ENCODE measurements around the gene NPM3.
"Not testable (repeated sequence)": the region's sequence is repeated elsewhere in the genome, so short reads cannot be mapped to it uniquely, and the experiment has no call there.

NPM3 gene

DNA sequence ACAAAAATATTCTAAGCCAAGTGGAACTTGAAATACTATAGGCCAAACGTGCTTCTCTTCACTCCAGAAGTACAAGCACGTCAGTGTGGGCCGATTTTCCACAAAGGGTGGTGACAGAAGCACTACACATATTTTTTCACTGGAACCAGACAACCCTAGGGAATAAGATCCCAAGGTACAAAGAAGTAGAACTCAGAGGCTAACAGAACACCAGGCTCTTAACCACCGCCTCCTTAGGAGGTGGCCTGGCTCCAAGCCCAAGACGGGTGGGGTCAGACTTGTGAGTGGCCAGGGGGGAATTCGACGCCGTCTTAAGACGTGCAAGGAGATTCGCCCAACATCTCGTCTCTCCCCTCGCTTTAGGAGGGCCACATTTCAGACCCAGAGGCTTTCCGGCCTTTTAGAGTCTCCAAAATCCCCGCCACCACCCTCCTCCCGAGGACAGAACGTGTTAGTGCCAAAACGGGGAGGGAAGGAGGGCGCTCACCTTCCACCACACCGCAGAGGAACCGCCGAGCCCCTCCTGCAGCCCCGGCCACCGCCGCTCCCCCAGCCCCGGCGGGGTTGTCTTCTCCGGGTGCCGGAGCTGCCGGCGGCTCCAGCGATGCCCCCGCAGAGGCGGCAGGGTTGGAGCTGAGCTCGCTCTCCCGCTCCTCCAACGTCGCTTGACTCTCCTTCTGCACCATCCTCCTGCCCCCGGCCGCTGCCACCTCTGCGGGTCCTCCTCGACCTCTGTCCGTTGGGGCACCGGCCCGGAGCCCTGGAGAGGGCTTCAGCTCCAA lies 34.3 kb upstream of the NPM3 start:
- H3K36me3 Mint-ChIP-seq (ENCODE audit: low read depth) = peaks cover 35% of the 10 kb centered on the region
- peak overlapping the region; percentile 90 for H3K4me3 Mint-ChIP-seq
- peak overlapping the region; percentile 98 for H3K27ac Mint-ChIP-seq
- H3K9me3 Mint-ChIP-seq = no peaks in the 10 kb centered on the region
- H3K27me3 Mint-ChIP-seq = no peaks in the 10 kb centered on the region
- peaks cover 56% of the 10 kb centered on the region for H3K4me1 Mint-ChIP-seq (ENCODE audit: low read depth)

DNA sequence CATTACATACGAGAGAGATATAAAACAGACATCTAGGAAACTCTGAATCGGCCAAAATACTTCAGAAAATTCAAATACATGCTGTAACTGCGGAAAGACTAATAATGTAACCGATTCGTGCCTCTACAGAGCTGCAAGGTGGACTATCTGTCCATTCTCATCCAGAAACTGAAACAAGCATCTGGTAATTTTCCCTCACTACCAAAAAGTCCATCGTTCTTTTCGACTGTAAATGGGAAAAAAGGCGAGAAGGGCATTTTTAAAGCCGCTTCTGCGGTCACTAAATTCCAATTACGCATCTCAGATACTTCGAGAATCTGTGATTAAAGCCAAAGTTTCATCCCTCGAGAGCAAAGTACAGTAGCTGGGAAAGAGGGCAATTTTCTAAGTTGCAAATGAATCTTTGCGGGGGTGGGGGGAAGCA lies 33.7 kb upstream of the NPM3 start:
- H3K9me3 Mint-ChIP-seq = no peaks in the 10 kb centered on the region
- peaks cover 39% of the 10 kb centered on the region for H3K36me3 Mint-ChIP-seq (ENCODE audit: low read depth)
- H3K4me3 Mint-ChIP-seq = peak overlapping the region; percentile 90
- H3K27ac Mint-ChIP-seq = peak overlapping the region; percentile 98
- peaks cover 58% of the 10 kb centered on the region for H3K4me1 Mint-ChIP-seq (ENCODE audit: low read depth)
- no peaks in the 10 kb centered on the region for H3K27me3 Mint-ChIP-seq

DNA sequence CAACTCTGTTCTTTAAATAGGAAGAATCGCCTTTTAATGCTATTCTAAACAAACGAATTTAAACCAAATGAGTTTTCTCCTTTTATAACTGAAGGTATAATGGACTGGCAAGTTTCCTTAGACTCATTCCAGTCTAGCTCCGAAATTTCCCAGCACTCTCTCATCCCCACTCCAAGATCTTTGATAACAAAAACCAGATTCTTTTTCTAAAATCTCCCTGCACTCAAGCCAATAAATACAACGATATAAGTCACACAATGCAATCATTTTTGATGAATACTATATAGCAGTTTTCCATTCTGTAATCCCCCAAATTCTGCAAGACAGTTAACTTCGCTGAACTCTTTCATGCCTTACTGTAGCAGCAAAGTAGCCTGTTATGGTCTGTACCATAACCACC lies 33.1 kb upstream of the NPM3 start:
- Mint-ChIP-seq H3K27me3 (no peaks in the 10 kb centered on the region), H3K9me3 (no peaks in the 10 kb centered on the region), H3K36me3 (ENCODE audit: low read depth) (peaks cover 44% of the 10 kb centered on the region), H3K27ac (peak overlapping the region; percentile 98), H3K4me1 (ENCODE audit: low read depth) (peaks cover 59% of the 10 kb centered on the region), H3K4me3 (peak overlapping the region; percentile 90)

DNA sequence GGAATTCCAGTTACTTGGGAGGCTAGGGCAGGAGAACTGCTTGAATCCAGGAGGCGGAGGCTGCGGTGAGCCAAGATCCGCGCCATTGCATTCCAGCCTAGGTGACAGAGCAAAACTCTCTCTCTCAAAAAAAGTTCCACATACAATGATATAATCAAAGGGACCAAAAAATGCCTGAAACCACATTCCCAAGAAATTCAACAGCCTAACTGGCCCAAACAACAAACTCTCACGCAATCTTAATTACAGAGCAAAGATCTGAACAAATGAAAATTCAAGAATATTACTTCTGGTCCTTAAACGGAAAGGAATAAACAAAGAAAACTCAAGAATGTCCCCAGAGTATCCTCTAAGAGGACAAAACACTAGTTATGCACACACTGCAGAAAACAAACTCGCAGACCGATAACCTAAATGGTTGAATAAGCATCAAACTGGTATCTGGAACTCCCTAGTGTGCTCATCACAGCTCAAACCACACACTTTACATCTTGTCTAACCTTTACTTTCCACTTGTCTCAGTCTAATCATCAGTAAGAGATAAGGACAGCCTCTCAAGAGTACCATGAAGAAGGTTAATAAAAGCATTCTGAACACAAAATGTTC lies 31.3 kb upstream of the NPM3 start:
- Mint-ChIP-seq H3K27me3 (no peaks in the 10 kb centered on the region), H3K36me3 (ENCODE audit: low read depth) (peaks cover 53% of the 10 kb centered on the region), H3K4me3 (peak overlapping the region; percentile 90), H3K9me3 (no peaks in the 10 kb centered on the region), H3K27ac (peak overlapping the region; percentile 98), H3K4me1 (ENCODE audit: low read depth) (peaks cover 61% of the 10 kb centered on the region)

DNA sequence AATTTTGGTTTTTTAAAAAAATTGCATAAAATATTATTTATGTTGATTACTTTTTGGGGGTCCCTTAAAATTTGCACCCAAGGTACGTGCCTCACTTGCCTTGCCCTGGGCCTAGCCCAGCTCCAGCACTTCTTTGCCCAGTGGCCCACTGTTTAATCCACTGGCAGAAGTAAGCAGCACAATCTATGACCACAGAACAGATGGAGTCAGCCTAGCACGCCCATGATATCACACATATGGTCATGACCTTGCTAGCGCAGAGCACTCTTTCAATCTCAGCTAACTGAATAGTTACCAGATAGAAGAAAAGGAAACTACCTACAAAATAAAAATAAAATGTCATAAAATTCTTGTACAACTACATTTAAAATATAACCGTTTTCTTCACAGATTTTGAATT lies 29.4 kb upstream of the NPM3 start:
- no peak overlapping the region for H3K4me3 Mint-ChIP-seq
- no peaks in the 10 kb centered on the region for H3K9me3 Mint-ChIP-seq
- H3K27ac Mint-ChIP-seq = peak overlapping the region; percentile 4
- H3K36me3 Mint-ChIP-seq (ENCODE audit: low read depth) = peaks cover 65% of the 10 kb centered on the region
- H3K4me1 Mint-ChIP-seq (ENCODE audit: low read depth) = peaks cover 58% of the 10 kb centered on the region
- H3K27me3 Mint-ChIP-seq = no peaks in the 10 kb centered on the region

DNA sequence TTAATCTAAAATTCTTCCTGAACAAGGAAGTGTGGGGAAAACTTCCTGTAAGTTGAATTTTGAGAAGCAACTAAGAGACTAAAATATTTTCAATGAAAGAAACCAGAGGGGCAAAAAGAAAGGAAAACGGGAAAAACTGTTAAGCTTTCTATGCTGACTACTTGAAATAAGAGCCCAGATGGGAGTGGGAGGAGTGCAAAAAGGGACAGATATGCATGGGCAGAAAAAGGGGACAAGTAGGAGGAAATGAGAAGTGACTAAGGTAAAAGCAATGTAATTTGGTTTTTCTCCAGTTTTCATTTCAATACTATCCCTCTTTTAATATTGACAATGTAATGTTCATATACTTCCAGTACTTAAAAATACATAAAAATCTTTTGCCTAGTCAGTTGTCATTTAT lies 23.9 kb upstream of the NPM3 start:
- H3K27ac Mint-ChIP-seq = peak overlapping the region; percentile 51
- H3K4me1 Mint-ChIP-seq (ENCODE audit: low read depth) = peaks cover 38% of the 10 kb centered on the region
- no peaks in the 10 kb centered on the region for H3K9me3 Mint-ChIP-seq
- peaks cover 53% of the 10 kb centered on the region for H3K36me3 Mint-ChIP-seq (ENCODE audit: low read depth)
- H3K4me3 Mint-ChIP-seq = no peak overlapping the region
- H3K27me3 Mint-ChIP-seq = no peaks in the 10 kb centered on the region

DNA sequence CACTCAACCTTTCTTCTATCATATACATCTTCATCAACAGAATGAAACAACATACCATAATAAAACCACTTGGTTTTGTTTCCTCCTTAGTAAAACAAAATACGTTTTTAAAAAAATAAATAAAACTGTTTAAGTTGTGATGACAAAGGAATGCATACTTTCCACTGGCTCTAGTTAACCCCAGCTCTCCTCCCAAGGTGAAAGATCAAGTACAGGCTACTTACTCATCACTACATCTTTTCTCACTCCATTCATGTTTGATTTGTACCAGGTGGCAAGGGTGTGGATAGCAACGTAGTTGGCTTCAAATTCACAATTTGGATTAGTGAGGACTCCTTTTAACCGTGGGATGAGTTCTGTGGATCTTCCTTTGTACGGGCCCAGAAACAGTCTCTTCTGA lies 20.3 kb upstream of the NPM3 start:
- Mint-ChIP-seq H3K27ac (no peak overlapping the region), H3K4me1 (ENCODE audit: low read depth) (peaks cover 31% of the 10 kb centered on the region), H3K36me3 (ENCODE audit: low read depth) (peaks cover 55% of the 10 kb centered on the region), H3K4me3 (no peak overlapping the region), H3K27me3 (no peaks in the 10 kb centered on the region), H3K9me3 (no peaks in the 10 kb centered on the region)

DNA sequence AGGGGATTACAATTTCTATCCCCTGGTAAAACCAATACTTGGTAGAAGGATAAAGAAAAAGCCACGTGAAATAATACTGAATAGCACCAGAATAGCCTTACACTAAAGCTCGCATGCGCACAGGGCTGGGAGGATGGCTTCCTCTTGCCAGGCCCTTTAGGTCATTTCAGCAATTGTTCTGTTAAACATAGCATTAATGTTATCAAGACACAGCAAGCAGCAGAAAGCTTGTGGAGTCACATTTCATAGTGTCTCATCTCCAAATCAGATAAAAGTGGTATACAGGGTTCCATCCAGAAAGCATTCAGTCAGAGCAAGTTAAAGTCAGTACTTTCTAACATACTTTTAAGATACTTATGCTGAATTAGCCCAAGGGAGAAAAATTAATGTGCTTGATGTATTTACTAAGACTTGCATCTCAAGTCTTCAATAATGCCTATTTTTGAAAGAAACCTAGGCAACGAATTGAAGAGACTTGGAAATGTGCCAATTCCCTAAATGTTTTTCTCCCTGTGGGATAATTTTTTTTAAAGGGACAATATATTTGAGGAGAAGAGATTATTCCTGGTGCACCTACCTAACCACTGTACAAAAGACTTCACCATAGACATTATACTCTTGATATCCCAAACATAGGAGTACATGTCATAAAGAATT lies 14.3 kb upstream of the NPM3 start:
- Mint-ChIP-seq H3K4me3 (no peak overlapping the region), H3K4me1 (ENCODE audit: low read depth) (peaks cover 23% of the 10 kb centered on the region), H3K9me3 (no peaks in the 10 kb centered on the region), H3K27me3 (no peaks in the 10 kb centered on the region), H3K27ac (no peak overlapping the region), H3K36me3 (ENCODE audit: low read depth) (peaks cover 83% of the 10 kb centered on the region)

DNA sequence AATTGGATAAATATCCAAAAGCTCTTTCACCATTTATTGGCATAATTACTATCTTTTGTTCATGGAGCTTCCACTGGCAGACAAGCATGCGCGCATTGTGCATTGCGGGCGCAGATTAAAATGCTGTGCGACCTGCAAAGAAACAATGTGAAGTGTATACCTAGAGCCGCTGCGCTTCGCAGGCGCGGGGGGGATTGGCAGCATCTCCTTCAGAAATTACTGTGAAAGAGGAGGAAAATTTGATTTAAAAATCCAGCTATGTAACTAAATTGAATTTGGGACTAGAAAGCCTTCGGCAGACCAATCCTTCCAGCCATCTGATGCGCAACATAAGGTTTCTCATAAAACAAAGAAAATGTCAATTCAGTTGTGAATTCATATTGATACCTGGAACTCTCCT lies 10.3 kb upstream of the NPM3 start:
- peaks cover 6% of the 10 kb centered on the region for H3K4me1 Mint-ChIP-seq (ENCODE audit: low read depth)
- no peaks in the 10 kb centered on the region for H3K27me3 Mint-ChIP-seq
- no peak overlapping the region for H3K27ac Mint-ChIP-seq
- H3K9me3 Mint-ChIP-seq = no peaks in the 10 kb centered on the region
- H3K36me3 Mint-ChIP-seq (ENCODE audit: low read depth) = peaks cover 71% of the 10 kb centered on the region
- no peak overlapping the region for H3K4me3 Mint-ChIP-seq

DNA sequence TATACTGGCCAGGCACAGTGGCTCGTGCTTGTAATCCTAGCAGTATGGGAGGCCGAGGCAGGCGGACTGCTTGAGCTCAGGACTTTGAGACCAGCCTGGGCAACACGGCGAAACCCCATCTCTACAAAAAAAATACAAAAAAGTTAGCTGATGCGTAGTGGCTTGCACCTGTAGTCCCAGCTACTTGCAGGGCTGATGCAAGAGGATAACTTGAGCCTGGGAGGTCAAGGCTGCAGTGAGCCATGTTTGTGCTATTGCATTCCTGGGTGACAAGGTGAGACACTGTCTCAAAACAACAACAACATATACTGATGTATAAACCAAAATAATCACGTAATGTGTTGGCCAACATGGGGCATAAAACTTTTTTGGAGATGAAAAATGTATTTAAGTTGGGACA lies 6.4 kb upstream of the NPM3 start:
- Mint-ChIP-seq H3K9me3 (no peaks in the 10 kb centered on the region), H3K4me1 (ENCODE audit: low read depth) (peaks cover 9% of the 10 kb centered on the region), H3K27ac (no peak overlapping the region), H3K27me3 (no peaks in the 10 kb centered on the region), H3K36me3 (ENCODE audit: low read depth) (peaks cover 68% of the 10 kb centered on the region), H3K4me3 (no peak overlapping the region)

DNA sequence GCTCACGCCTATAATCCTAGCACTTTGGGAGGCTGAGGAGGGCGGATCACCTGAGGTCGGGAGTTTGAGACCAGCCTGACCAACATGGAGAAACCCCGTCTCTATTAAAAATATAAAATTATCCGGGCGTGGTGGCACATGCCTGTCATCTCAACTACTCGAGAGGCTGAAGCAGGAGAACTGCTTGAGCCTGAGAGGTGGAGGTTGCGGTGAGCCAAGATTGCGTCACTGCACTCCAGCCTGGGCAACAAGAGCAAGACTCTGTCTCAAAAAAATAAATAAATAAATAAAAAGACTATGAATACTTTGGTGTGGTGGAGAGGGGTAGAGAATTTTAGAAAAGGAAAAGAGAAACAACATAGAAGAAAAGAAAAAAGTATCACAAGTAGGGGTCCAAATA lies 6.0 kb upstream of the NPM3 start:
- H3K27me3 Mint-ChIP-seq, H3K9me3 Mint-ChIP-seq, H3K4me3 Mint-ChIP-seq, H3K27ac Mint-ChIP-seq: not testable (repeated sequence)
- H3K4me1 Mint-ChIP-seq (ENCODE audit: low read depth) = peaks cover 13% of the 10 kb centered on the region
- H3K36me3 Mint-ChIP-seq (ENCODE audit: low read depth) = peaks cover 68% of the 10 kb centered on the region

DNA sequence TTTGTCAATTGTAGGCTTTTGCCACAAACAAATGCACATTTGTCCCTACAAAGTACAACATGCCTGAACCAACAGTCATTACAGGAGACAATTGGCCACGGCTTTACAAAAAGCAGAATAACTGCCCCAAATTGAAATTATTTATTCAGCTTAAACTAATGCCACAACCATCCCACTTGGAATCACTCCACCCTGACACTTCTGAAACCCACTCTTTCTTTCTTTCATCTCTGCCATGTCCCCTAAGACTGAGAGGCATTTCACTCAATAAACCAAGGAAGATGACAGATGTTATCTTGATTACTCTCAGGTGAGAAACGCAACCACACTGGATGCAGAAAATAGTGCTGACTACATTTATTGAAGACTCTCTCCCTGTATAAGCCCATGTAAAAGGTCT lies 2.6 kb upstream of the NPM3 start:
- no peak overlapping the region for H3K27ac Mint-ChIP-seq

DNA sequence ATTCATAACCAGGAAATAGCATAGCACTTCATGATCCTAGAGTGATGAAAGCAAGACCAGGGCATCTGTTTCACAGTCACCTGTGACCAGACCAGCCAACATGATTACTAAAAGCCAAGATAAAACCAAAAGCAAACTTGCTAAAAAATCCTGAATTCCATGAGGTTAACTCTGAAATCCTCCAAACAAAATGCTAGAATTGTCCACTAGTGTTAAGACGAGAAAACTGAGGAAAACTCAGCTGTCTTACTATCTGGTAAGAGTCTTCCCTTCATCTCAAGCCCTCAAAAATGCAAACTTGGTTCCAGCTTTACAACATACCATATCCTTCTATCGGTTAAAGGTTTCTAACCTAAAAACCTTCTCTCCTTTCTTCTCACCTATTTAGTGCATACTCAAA lies 1.3 kb upstream of the NPM3 start:
- Mint-ChIP-seq H3K27ac (peak overlapping the region; percentile 99), H3K4me1 (ENCODE audit: low read depth) (peaks cover 56% of the 10 kb centered on the region), H3K4me3 (peak overlapping the region; percentile 100), H3K36me3 (ENCODE audit: low read depth) (peaks cover 64% of the 10 kb centered on the region), H3K27me3 (no peaks in the 10 kb centered on the region), H3K9me3 (no peaks in the 10 kb centered on the region)

More for the DNA sequence above, 2.6 kb upstream of the NPM3 start:
- no peaks in the 10 kb centered on the region for H3K9me3 Mint-ChIP-seq
- H3K27me3 Mint-ChIP-seq = no peaks in the 10 kb centered on the region
- no peak overlapping the region for H3K4me3 Mint-ChIP-seq
- peaks cover 68% of the 10 kb centered on the region for H3K36me3 Mint-ChIP-seq (ENCODE audit: low read depth)
- peaks cover 48% of the 10 kb centered on the region for H3K4me1 Mint-ChIP-seq (ENCODE audit: low read depth)

DNA sequence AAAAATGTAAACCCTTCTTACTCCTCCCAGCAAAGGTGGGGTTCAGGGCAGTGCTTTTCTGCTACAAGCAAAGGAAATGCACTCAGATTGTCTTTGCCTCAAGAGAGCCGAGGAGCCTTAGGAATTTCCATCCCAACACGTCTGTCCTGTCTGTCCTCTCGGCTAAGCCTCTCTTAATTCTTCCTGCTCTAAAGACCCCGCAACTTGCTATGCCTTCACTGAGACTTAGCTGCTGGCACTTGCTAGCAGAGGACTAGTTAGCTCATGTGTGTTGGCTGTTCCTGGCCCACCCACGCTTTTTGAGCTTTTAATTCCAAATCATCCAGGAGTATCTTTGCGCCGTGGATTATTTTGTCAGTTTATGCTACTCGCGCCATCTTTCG lies 481 bp upstream of the NPM3 start:
- peak overlapping the region; percentile 99 for H3K27ac Mint-ChIP-seq
- H3K27me3 Mint-ChIP-seq = peaks cover 5% of the 10 kb centered on the region
- H3K4me1 Mint-ChIP-seq (ENCODE audit: low read depth) = peaks cover 62% of the 10 kb centered on the region
- no peaks in the 10 kb centered on the region for H3K9me3 Mint-ChIP-seq
- peak overlapping the region; percentile 100 for H3K4me3 Mint-ChIP-seq
- peaks cover 63% of the 10 kb centered on the region for H3K36me3 Mint-ChIP-seq (ENCODE audit: low read depth)

DNA sequence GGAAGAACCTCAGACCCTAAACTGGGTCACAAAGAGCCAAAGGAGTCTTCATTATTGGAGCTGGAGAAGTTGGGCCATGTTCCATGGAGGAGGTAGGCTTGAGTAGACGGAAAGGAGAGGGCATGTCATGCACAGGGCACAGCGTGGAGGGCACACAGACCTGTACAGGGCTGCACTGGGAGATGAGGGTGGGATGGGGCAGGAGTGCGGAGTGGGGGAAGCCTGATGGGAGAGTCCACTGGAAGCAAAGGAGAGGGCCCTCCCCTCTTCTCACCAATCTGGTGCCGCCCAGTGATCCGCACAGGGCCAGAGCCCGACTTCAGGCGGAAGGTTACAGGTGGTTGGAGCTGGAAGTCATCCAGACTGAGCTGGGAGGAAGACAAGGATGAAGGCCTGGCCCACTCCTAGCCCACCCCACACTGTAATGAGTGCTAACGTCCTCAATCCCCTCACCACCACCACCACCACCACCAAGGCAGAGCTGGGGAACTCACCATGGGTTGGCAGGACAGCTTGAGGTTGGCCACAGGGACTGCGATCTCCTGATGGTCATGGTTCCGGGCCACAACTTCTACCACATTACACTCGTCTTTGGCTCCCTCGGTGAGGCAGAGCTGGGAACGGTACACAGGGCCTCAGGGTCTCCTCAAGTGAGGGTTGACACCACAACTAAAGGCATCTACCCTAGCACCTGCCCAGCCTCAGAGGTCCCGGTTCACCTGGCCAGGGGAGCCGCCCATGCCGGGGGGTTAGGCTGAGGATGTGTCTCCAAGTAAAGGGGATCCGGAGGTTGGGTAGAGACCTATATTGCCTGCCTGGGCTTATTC lies 1.0 kb downstream of the NPM3 start:
- peaks cover 16% of the 10 kb centered on the region for H3K27me3 Mint-ChIP-seq
- H3K4me1 Mint-ChIP-seq (ENCODE audit: low read depth) = peaks cover 63% of the 10 kb centered on the region
- no peaks in the 10 kb centered on the region for H3K9me3 Mint-ChIP-seq
- peaks cover 67% of the 10 kb centered on the region for H3K36me3 Mint-ChIP-seq (ENCODE audit: low read depth)
- peak overlapping the region; percentile 100 for H3K4me3 Mint-ChIP-seq
- peak overlapping the region; percentile 99 for H3K27ac Mint-ChIP-seq

Measured in stimulated activated naive CD8-positive, alpha-beta T cell treated with anti-CD3 and anti-CD28 coated beads, Interleukin-15, Interleukin-2, amounts not matched to agents 100 ng/mL and 50 ng/mL, for 24 hours (primary cell).